HCT116 (cell line): ENCODE results near the gene SYF2. TPM values are rescaled to one million over a fixed set of nuclear protein-coding genes. Genes with fewer than 3 reads are reported as not detected.

Experiments
- ATAC-seq: fragments of 200-7000 bp; cut with Tn5 transposase; 2 replicates; pipeline ENCODE4 v1.9.1; 2020; ENCODE audit warnings: mild to moderate bottlenecking, moderate library complexity
- BruUV-seq: library from RNA; stranded (reverse); fragments of 400-500 nt; replicated peaks from 2 replicates; lab custom pipeline; 2021; lab: Mats Ljungman, UMichigan
- CTCF ChIA-PET: fragments of 300-600 bp; sonication (Branson Sonifier 250); formaldehyde crosslinking; loops from one replicate; lab custom pipeline; 2021; ENCODE audit warnings: antibody characterized with exemption; lab: Charles Lee
- POLR2A ChIA-PET: fragments of 300-600, 350-600 bp; sonication (Branson Sonifier 250); formaldehyde crosslinking; loops from one replicate; lab custom pipeline; 2021; ENCODE audit warnings: antibody characterized with exemption; lab: Charles Lee
- RAD21 ChIA-PET, 2 experiments: fragments of 300-600 bp; sonication (Branson Sonifier 250); formaldehyde crosslinking; loops; one replicate each; lab custom pipeline; 2023; ENCODE audit warnings: low total read pairs in 2 of 2; ENCODE audit not compliant: uncharacterized antibody in 2 of 2, unreplicated experiment in 2 of 2, low non-redundant PET in 1 of 2; lab: Charles Lee
- DNase-seq: peaks from one replicate; pipeline ENCODE4 v3.0.0-alpha.2; 2010; ENCODE audit warnings: low read depth, low spot score
- H2AFZ ChIP-seq: fragments of 200-600 bp; shearing (Covaris generic), sonication (generic); 2 replicates; pipeline ENCODE4 v1.6.1; 2017; ENCODE audit warnings: low read depth, mixed run types, mixed read lengths, antibody characterized with exemption, low read length; ENCODE audit not compliant: poor library complexity, severe bottlenecking
- H3K27ac ChIP-seq: 2 replicates; pipeline ENCODE4 v1.5.1; 2012; ENCODE audit warnings: low read depth, low read length
- H3K27me3 ChIP-seq: fragments of 200-600 bp; sonication (generic); 2 replicates; pipeline ENCODE4 v1.6.1; 2016; ENCODE audit warnings: mixed run types, low read length, mixed read lengths; ENCODE audit not compliant: insufficient read depth
- H3K36me3 ChIP-seq, 2 experiments: fragments of 200-500 bp in 1 of 2; fragments of 200-600 bp in 1 of 2; sonication (Bioruptor generic) in 1 of 2; sonication (generic) in 1 of 2; 2 replicates each; pipeline versions ENCODE4 v1.5.1 to v1.6.1; 2014 to 2016; ENCODE audit warnings: low read length in 2 of 2, inconsistent platforms in 1 of 2, mixed read lengths in 1 of 2, mixed run types in 1 of 2; ENCODE audit not compliant: insufficient read depth in 2 of 2, control insufficient read depth in 1 of 2
- H3K4me1 ChIP-seq, 2 experiments: fragments of 200-600 bp in 1 of 2; sonication (generic) in 1 of 2; 2 replicates each; pipeline versions ENCODE4 v1.5.1 to v1.6.1; 2012 to 2017; ENCODE audit warnings: low read length in 2 of 2, inconsistent platforms in 1 of 2, mild to moderate bottlenecking in 1 of 2, mixed read lengths in 1 of 2, mixed run types in 1 of 2, moderate library complexity in 1 of 2; ENCODE audit not compliant: insufficient read depth in 2 of 2, control insufficient read depth in 1 of 2
- H3K4me2 ChIP-seq: fragments of 200-600 bp; sonication (generic); 2 replicates; pipeline ENCODE4 v1.6.1; 2017; ENCODE audit warnings: mixed run types, low read length, mixed read lengths
- H3K4me3 ChIP-seq, 2 experiments: fragments of 200-600 bp in 1 of 2; sonication (generic) in 1 of 2; replicated peaks in 1 of 2; 2 replicates each; pipeline ENCODE4 v1.5.1; 2011 to 2016; ENCODE audit warnings: low read length in 2 of 2, control low read depth in 1 of 2, low read depth in 1 of 2, mild to moderate bottlenecking in 1 of 2, mixed read lengths in 1 of 2, mixed run types in 1 of 2
- H3K79me2 ChIP-seq: fragments of 200-600 bp; sonication (generic); 2 replicates; pipeline ENCODE4 v1.6.1; 2017; ENCODE audit warnings: mild to moderate bottlenecking, mixed run types, low read length, moderate library complexity, mixed read lengths; ENCODE audit not compliant: insufficient read depth
- H3K9ac ChIP-seq: fragments of 200-600 bp; sonication (generic); 2 replicates; pipeline ENCODE4 v1.6.1; 2016; ENCODE audit warnings: low read length, mixed read lengths
- H3K9me2 ChIP-seq: fragments of 200-600 bp; sonication (generic), shearing (Covaris generic); 2 replicates; pipeline ENCODE4 v1.6.1; 2017; ENCODE audit warnings: mixed run types, mild to moderate bottlenecking, moderate library complexity; ENCODE audit not compliant: insufficient read depth
- H3K9me3 ChIP-seq, 2 experiments: fragments of 200-500 bp in 1 of 2; fragments of 200-600 bp in 1 of 2; sonication (Bioruptor generic) in 1 of 2; sonication (generic) in 1 of 2; 2 replicates each; pipeline ENCODE4 v1.6.1; 2014 to 2017; ENCODE audit warnings: low read length in 2 of 2, mixed read lengths in 2 of 2, inconsistent platforms in 1 of 2, low read depth in 1 of 2, mild to moderate bottlenecking in 1 of 2, mixed run types in 1 of 2, moderate library complexity in 1 of 2; ENCODE audit not compliant: control insufficient read depth in 1 of 2, insufficient read depth in 1 of 2
- H4K20me1 ChIP-seq: fragments of 200-600 bp; sonication (generic), shearing (Covaris generic); 2 replicates; pipeline ENCODE4 v1.6.1; 2017; ENCODE audit warnings: mixed run types, mild to moderate bottlenecking, moderate library complexity; ENCODE audit not compliant: insufficient read depth
- ATF3 ChIP-seq: IDR thresholded peaks from 2 replicates; pipeline ENCODE4 v1.6.1; 2012
- ELF1 ChIP-seq: IDR thresholded peaks from 2 replicates; pipeline ENCODE4 v1.6.1; 2012; ENCODE audit warnings: low read depth, borderline replicate concordance
- EZH2 ChIP-seq: fragments of 200-600 bp; sonication (generic); IDR thresholded peaks from 2 replicates; pipeline ENCODE4 v1.6.1; 2017; ENCODE audit warnings: antibody characterized with exemption, mixed run types
- FOSL1 ChIP-seq: IDR thresholded peaks from 2 replicates; pipeline ENCODE4 v1.6.1; 2012; ENCODE audit warnings: low read depth
- MAX ChIP-seq: IDR thresholded peaks from 2 replicates; pipeline ENCODE4 v1.6.1; 2012
- REST ChIP-seq: IDR thresholded peaks from 2 replicates; pipeline ENCODE4 v1.6.1; 2012; ENCODE audit warnings: low read depth
- SRF ChIP-seq: IDR thresholded peaks from 2 replicates; pipeline ENCODE4 v1.6.1; 2012; ENCODE audit warnings: low read depth
- TCF7L2 ChIP-seq: IDR thresholded peaks from 2 replicates; pipeline ENCODE4 v1.7.0; 2011; ENCODE audit warnings: borderline replicate concordance, inconsistent platforms; ENCODE audit not compliant: insufficient read depth, insufficient read length; ENCODE audit errors: extremely low read depth
- YY1 ChIP-seq: IDR thresholded peaks from 2 replicates; pipeline ENCODE4 v1.6.1; 2011; ENCODE audit warnings: low read length, low read depth, moderate library complexity, mild to moderate bottlenecking; ENCODE audit not compliant: insufficient replicate concordance; ENCODE audit errors: extremely low read depth
- ZBTB33 ChIP-seq: IDR thresholded peaks from 2 replicates; pipeline ENCODE4 v1.6.1; 2011; ENCODE audit warnings: mild to moderate bottlenecking, low read length, moderate library complexity; ENCODE audit not compliant: insufficient replicate concordance; ENCODE audit errors: extremely low read depth
- ZNF274 ChIP-seq: fragments of 200-500 bp; sonication (Bioruptor generic); IDR thresholded peaks from 2 replicates; pipeline ENCODE4 v1.6.1; 2014; ENCODE audit warnings: mild to moderate bottlenecking, low read depth, low read length, inconsistent platforms
- intact Hi-C: fragments of 100-400 bp; cut with micrococcal nuclease; formaldehyde crosslinking; loops from 2 replicates; pipeline ENCODE4 v1.10.0; 2022
- total RNA-seq: library from RNA; stranded (reverse); gene quantifications from one replicate; pipeline ENCODE4 v1.2.1, GENCODE V29; 2021; ENCODE audit not compliant: unreplicated experiment

The SYF2 gene
- total RNA-seq, 1 experiment from 2014 or later: 40.4 TPM

- CTCF ChIA-PET: no interaction called here
- BruUV-seq: no TSS peak
- Histone ChIP-seq H3K4me1 (peaks cover 0 to 23% of the 10 kb centered on the region in 2 experiments; a peak in 3 of 4 replicates), H2AFZ (no peak overlapping the region), H3K4me3 (no peak overlapping the region), H3K27me3 (no peaks in the 10 kb centered on the region), H3K79me2 (no peaks in the 10 kb centered on the region), H3K9me2 (no peaks in the 10 kb centered on the region), H3K9ac (no peak overlapping the region), H3K36me3 (peaks cover 43 to 53% of the 10 kb centered on the region in 2 experiments; a peak in 3 of 4 replicates), H3K9me3 (no peaks in the 10 kb centered on the region), H3K27ac (no peak overlapping the region), H4K20me1 (no peaks in the 10 kb centered on the region), H3K4me2 (no peak overlapping the region)
- ATAC-seq (no peak), DNase-seq (no peak)
- RAD21 ChIA-PET: no interaction called here
- intact Hi-C loops: no loop called here
- no peak for TF ChIP-seq REST
- TF ChIP-seq ZBTB33: no peak
- TF ChIP-seq EZH2: no peak
- TF ChIP-seq TCF7L2: no peak
- TF ChIP-seq YY1: no peak
- TF ChIP-seq ATF3: no peak
- no peak for TF ChIP-seq FOSL1
- no peak for TF ChIP-seq MAX
- TF ChIP-seq SRF: no peak
- no peak for TF ChIP-seq ZNF274
- no peak for TF ChIP-seq ELF1
- POLR2A ChIA-PET: no interaction called here
These were observed 8.8 kb downstream of the SYF2 start for GRCh38 chr1:25223471-25223870.
